ENCODE measurements around the gene NME5. TPM values are rescaled to one million over a fixed set of nuclear protein-coding genes. Genes with fewer than 3 reads are reported as not detected.

NME5 gene
- total RNA-seq, 3 donors from 2014 or later = 1.9 to 3.9 (median 2.5) TPM

GRCh38 chr5:138115254-138115653 lies 24.0 kb downstream of the NME5 start:
- no peak for TF ChIP-seq CTCF (IDR thresholded peaks at IDR 0.05)
- TF ChIP-seq POLR2AphosphoS5 (IDR thresholded peaks at IDR 0.05) = no peak
- no peak for TF ChIP-seq POLR2A (IDR thresholded peaks at IDR 0.05)
- H3K27me3 ChIP-seq = no peaks in the 10 kb centered on the region
- H3K4me1 ChIP-seq = no peaks in the 10 kb centered on the region
- DNase-seq (ENCODE audit: low spot score in 2 of 2) = no peak
- H3K27ac ChIP-seq = no peak overlapping the region
- no peak overlapping the region for H3K4me3 ChIP-seq
- intact Hi-C loops (cut with DNase I; ENCODE audit: low total_unique reads) = no loop called here
- no peaks in the 10 kb centered on the region for H3K9me3 ChIP-seq
- no peaks in the 10 kb centered on the region for H3K36me3 ChIP-seq

GRCh38 chr5:138111937-138112336 lies 27.3 kb downstream of the NME5 start:
- H3K36me3 ChIP-seq = no peaks in the 10 kb centered on the region

DNA sequence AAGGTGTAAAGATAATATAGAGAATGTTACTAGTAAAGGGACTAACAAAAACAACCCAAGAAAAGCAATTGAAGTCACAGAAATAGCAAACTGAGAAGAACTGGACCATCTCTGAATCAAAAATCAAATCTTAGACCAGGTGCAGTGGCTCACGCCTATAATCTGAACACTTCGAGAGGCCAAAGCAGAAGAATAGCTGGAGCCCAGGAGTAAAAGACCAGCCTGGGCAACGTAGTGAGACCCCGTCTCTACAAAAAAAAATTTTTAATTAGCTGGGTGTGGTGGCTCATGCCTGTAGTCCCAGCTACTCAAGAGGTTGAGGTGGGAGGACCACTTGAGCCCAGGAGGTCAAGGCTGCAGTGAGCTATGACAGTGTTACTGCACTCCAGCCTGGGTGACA lies 28.0 kb downstream of the NME5 start:
- Histone ChIP-seq H3K4me1 (no peaks in the 10 kb centered on the region), H3K27me3 (no peaks in the 10 kb centered on the region), H3K36me3 (no peaks in the 10 kb centered on the region), H3K27ac (no peak overlapping the region), H3K4me3 (no peak overlapping the region), H3K9me3 (no peaks in the 10 kb centered on the region)
- TF ChIP-seq POLR2AphosphoS5 (IDR thresholded peaks at IDR 0.05) (no peak), POLR2A (IDR thresholded peaks at IDR 0.05) (no peak), CTCF (IDR thresholded peaks at IDR 0.05) (no peak)
- intact Hi-C loops (cut with DNase I; ENCODE audit: low total_unique reads) = no loop called here
- no peak for DNase-seq (ENCODE audit: low spot score in 2 of 2)

More at GRCh38 chr5:138111937-138112336, 27.3 kb downstream of the NME5 start:
- Histone ChIP-seq H3K4me3 (no peak overlapping the region), H3K27ac (no peak overlapping the region), H3K9me3 (no peaks in the 10 kb centered on the region), H3K27me3 (no peaks in the 10 kb centered on the region), H3K4me1 (no peaks in the 10 kb centered on the region)
- TF ChIP-seq CTCF (IDR thresholded peaks at IDR 0.05) = no peak
- no peak for TF ChIP-seq POLR2A (IDR thresholded peaks at IDR 0.05)
- TF ChIP-seq POLR2AphosphoS5 (IDR thresholded peaks at IDR 0.05) = no peak
- intact Hi-C loops (cut with DNase I; ENCODE audit: low total_unique reads) = no loop called here
- DNase-seq (ENCODE audit: low spot score in 2 of 2) = no peak

- intact Hi-C loops (cut with DNase I; ENCODE audit: low total_unique reads) = no loop called here
Measured at GRCh38 chr5:138110266-138110963, 28.8 kb downstream of the NME5 start.

More at GRCh38 chr5:138110266-138110963, 28.8 kb downstream of the NME5 start:
- DNase-seq (ENCODE audit: low spot score in 2 of 2) = no peak
- H3K36me3 ChIP-seq = no peaks in the 10 kb centered on the region
- H3K9me3 ChIP-seq = no peaks in the 10 kb centered on the region
- H3K4me1 ChIP-seq = no peaks in the 10 kb centered on the region
- TF ChIP-seq POLR2A (IDR thresholded peaks at IDR 0.05) = no peak
- no peak for TF ChIP-seq POLR2AphosphoS5 (IDR thresholded peaks at IDR 0.05)
- no peak for TF ChIP-seq CTCF (IDR thresholded peaks at IDR 0.05)
- H3K27ac ChIP-seq = no peak overlapping the region
- no peak overlapping the region for H3K4me3 ChIP-seq
- H3K27me3 ChIP-seq = no peaks in the 10 kb centered on the region

Data from breast epithelium (tissue), 4 donors.